Measurements from ENCODE around the gene RAP1B. TPM values are rescaled to one million over a fixed set of nuclear protein-coding genes. Genes with fewer than 3 reads are reported as not detected.

Gene RAP1B
- total and polyA plus RNA-seq, 2 of the 13 experiments (the other 11 are each of a cell fraction or from before 2014, with no cell fraction given), result 71.1 to 92.7 TPM

DNA sequence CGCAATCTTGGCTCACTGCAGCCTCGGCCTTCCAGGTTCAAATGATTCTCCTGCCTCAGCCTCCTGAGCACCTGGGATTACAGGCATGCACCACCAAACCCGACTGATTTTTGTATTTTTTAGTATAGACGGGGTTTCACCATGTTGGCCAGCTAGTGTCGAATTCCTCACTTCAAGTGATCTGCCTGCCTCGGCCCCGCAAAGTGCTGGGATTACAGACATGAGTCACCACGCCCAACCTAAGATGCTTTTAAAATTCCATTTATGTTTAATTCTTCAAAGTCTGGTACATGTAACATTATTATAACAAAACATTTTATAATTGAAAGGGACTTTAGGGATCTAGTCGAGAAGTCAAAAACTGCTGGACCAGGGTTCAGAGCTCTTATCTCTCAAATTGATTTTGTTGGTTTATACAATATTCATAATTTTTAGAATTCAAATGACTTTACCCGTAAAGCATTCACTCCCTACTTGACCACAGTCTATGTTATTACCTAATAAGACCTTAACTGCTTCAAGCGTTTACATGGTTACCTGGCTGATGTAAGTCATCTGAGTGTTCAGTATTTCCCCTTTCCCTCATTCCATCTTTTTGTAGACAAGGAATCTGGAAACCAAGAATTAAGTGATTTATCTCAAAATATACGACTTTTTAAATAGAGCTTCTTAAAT, 28.2 kb downstream of the RAP1B start:
- no peaks in the 10 kb centered on the region for H3K27me3 ChIP-seq (ENCODE audit: control insufficient read depth in 1 of 2, insufficient read depth in 2 of 2, low read length in 2 of 2)
- no peak for DNase-seq (ENCODE audit: low spot score)
- no peak for TF ChIP-seq NPAS2 (CRISPR knock-in tag; IDR thresholded peaks at IDR 0.05; ENCODE audit: borderline replicate concordance)
- TF ChIP-seq, protein P1, sequence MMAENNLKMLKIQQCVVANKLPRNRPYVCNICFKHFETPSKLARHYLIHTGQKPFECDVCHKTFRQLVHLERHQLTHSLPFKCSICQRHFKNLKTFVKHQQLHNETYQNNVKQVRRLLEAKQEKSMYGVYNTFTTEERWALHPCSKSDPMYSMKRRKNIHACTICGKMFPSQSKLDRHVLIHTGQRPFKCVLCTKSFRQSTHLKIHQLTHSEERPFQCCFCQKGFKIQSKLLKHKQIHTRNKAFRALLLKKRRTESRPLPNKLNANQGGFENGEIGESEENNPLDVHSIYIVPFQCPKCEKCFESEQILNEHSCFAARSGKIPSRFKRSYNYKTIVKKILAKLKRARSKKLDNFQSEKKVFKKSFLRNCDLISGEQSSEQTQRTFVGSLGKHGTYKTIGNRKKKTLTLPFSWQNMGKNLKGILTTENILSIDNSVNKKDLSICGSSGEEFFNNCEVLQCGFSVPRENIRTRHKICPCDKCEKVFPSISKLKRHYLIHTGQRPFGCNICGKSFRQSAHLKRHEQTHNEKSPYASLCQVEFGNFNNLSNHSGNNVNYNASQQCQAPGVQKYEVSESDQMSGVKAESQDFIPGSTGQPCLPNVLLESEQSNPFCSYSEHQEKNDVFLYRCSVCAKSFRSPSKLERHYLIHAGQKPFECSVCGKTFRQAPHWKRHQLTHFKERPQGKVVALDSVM (CRISPR knock-in tag; IDR thresholded peaks at IDR 0.05), result peak; percentile 40; the same call in 1 of the 2 replicates
- TF ChIP-seq, protein P2, sequence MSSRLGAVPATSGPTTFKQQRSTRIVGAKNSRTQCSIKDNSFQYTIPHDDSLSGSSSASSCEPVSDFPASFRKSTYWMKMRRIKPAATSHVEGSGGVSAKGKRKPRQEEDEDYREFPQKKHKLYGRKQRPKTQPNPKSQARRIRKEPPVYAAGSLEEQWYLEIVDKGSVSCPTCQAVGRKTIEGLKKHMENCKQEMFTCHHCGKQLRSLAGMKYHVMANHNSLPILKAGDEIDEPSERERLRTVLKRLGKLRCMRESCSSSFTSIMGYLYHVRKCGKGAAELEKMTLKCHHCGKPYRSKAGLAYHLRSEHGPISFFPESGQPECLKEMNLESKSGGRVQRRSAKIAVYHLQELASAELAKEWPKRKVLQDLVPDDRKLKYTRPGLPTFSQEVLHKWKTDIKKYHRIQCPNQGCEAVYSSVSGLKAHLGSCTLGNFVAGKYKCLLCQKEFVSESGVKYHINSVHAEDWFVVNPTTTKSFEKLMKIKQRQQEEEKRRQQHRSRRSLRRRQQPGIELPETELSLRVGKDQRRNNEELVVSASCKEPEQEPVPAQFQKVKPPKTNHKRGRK (CRISPR knock-in tag; IDR thresholded peaks at IDR 0.05), result no peak
- intact Hi-C loops (cut with micrococcal nuclease; ENCODE audit: unreplicated experiment), result no loop called here
- in situ Hi-C loops (cut with HindIII; ENCODE audit: extremely low pct_ligation_motif_present, low pct_unique_long_range_greater_than_20kb), result no loop called here
- no peak for ATAC-seq
- no peak overlapping the region for H3K4me3 ChIP-seq (replicated peaks in 1 of 3; ENCODE audit: insufficient read depth in 1 of 3, low read depth in 2 of 3, low read length in 3 of 3)
- H3K79me2 ChIP-seq (ENCODE audit: insufficient read depth, low read length), result peaks cover 80% of the 10 kb centered on the region
- peaks cover 16% of the 10 kb centered on the region; the same call in 1 of the 2 replicates for H3K4me1 ChIP-seq (ENCODE audit: insufficient read depth, low read length)
- no TSS peak for BruUV-seq (replicated peaks)
- peaks cover 0 to 10% of the 10 kb centered on the region in 2 experiments; a peak in 1 of 5 replicates for H3K36me3 ChIP-seq (replicated peaks in 1 of 2; ENCODE audit: control insufficient read depth in 1 of 2, insufficient read depth in 2 of 2, low read length in 2 of 2)
- CTCF ChIA-PET (ENCODE audit: low intra/inter-chr PET ratio, low total read pairs), result no interaction called here
- POLR2A ChIA-PET, result no interaction called here
- H2AFZ ChIP-seq (ENCODE audit: low read length), result no peak overlapping the region
- WGBS (ENCODE audit: low lambda C conversion rate), result 95% methylated on average over 12 of the region's 12 CpGs
- H3K9ac ChIP-seq (ENCODE audit: insufficient read depth, low read depth, low read length), result no peak overlapping the region
- no peak overlapping the region for H3K4me2 ChIP-seq (ENCODE audit: low read depth, low read length)
- H3K9me3 ChIP-seq (ENCODE audit: low read length), result no peaks in the 10 kb centered on the region
- no peak for FAIRE-seq
- no peak overlapping the region for H3K27ac ChIP-seq (ENCODE audit: extremely low read length, insufficient read depth, low read length)
- H4K20me1 ChIP-seq (ENCODE audit: insufficient read depth, low read length), result peaks cover 13% of the 10 kb centered on the region; the same call in 1 of the 2 replicates

Measured in HepG2 (cell line).